Subcutaneous adipose tissue (tissue), 4 donors: ENCODE measurements around the gene COX7A2. TPM values are rescaled to one million over a fixed set of nuclear protein-coding genes. Genes with fewer than 3 reads are reported as not detected.

Source experiments
- total RNA-seq, 4 donors: library from RNA; depleted of rRNA; stranded (reverse); fragments of >200 nt; gene quantifications; one replicate each; pipeline ENCODE4 v1.1.0, GENCODE V29; 2016
- TF ChIP-seq, protein P1 (sequence below): fragments of 450-650 bp; IDR thresholded peaks from one replicate; pipeline ENCODE4 v1.5.1; 2016; ENCODE audit warnings: low read depth, mild to moderate bottlenecking, control low read depth, antibody characterized with exemption, moderate library complexity

The COX7A2 gene
- total RNA-seq, 4 donors from 2014 or later, result 185 to 343 (median 263) TPM

DNA sequence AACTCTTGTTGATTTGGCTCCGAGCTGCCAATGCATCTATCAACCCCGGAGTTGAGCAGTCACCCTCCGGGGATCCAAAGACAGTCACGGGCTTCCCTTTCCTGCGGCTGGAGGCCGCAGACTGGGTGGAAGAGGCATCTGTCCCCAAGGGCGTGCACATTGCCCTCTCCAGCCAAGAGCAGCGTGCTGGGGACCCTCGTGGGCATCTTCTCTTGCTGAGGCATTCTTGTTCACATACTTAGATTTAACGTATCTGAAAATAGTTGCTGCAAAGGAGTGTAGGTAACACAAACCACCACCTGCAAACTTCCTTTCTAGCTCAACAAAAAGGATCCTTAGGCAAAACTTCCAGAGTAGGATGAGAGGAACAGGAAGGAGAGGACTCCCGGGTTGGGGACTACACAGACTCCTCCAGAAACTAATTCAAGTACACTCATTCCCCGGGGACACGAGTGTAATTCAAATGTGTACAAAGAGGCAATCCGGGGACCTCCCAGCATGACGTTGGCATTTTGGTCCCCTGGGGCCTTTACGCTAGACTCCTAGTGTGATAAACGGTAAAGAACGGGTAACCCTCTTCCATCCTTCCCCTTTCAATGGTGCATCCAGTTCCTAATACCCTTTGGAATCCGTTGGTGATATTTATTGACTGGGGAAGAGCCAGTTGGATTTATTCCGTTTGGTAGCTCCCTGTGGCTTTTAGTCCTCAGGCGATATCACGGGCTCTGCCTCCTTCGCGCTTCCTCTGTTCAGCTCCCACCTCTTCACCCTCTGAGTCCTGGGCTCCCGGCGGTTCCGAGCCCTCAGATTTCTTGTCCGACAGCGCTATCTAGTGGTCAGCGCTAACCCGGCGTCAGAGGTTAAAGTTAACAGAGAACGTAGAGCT is 35.1 kb downstream of the COX7A2 start:
- TF ChIP-seq, protein P1, sequence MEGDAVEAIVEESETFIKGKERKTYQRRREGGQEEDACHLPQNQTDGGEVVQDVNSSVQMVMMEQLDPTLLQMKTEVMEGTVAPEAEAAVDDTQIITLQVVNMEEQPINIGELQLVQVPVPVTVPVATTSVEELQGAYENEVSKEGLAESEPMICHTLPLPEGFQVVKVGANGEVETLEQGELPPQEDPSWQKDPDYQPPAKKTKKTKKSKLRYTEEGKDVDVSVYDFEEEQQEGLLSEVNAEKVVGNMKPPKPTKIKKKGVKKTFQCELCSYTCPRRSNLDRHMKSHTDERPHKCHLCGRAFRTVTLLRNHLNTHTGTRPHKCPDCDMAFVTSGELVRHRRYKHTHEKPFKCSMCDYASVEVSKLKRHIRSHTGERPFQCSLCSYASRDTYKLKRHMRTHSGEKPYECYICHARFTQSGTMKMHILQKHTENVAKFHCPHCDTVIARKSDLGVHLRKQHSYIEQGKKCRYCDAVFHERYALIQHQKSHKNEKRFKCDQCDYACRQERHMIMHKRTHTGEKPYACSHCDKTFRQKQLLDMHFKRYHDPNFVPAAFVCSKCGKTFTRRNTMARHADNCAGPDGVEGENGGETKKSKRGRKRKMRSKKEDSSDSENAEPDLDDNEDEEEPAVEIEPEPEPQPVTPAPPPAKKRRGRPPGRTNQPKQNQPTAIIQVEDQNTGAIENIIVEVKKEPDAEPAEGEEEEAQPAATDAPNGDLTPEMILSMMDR, result no peak

DNA sequence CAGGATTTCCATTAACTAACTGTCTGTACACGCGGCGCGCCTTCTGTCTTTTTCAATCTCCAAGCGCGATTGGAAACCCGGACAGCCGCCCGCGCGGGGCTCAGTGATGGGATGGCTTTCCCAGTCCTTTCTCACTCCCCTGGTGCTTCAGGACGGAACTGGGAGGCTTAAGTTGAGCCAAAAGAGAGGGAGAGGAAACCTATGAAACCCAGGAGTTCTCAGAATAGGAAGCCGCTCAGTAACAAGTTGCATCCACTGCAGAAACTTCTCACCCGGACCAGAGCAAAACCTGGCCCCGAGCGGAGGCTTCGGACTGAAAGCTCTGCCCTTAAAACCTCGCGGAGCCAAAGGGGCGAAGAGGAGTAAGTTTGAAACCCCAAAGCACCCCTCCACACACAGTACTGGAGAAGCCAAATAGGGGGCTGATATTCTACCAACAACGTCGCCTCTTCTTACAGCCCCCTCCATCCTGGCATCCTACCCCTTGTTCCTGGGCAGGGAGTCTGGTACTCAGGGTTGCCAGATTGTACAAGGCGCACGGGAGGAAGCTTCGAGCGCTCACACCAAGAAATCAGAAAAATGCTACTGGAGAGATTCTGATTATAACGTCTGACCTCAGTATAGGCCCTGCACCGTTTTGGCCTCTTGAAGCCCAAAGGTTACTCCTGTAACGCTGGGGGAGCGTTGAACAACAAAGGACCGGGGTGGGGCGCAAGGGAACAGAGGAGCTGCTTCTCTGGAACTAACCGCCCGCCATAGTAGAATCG is 36.8 kb downstream of the COX7A2 start:
- TF ChIP-seq, protein P1, result no peak

DNA sequence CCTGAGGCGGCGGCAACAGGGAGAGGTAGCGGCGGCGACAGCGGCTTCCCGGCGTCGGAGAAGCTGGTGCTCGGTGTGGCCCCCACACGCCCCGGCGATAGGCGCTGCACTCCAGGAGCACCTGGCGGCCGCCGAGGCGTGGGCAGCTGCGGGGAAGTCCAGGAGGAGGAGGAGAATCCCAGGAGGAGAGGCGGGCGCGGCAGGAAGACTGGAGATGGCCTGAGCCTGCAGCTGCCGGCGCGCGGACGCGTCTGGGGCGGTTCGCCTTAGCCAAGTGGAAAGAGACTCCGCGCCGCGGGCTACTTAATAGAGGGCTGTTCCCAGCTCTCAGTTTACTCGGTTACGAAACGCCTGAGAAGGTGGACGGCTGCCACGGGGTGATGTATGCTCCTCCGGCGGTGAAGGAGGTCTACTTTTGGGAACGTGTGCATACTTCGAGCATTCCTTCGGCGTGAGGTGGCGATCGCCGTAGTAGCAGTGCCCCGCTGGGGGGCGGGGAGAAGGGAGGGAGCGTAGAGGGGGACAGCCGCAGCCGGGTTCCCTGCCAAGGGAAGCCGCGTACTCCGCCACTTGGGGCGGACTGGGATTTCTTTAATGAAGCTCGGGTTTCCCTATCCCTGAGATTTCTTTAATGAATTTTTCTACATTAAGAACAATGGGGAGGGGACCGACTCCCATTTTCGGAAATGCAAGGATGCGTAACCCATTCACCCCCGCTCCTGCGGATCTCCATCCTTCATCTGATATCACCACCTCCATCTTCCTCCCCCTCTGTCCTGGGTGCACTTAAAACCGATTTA is 37.6 kb downstream of the COX7A2 start, which contains the start of gene COL12A1:
Gene COL12A1, minus strand, starts transcription at position 278 of the 800 bp plus-strand sequence. CDS start 3,261 bp downstream, outside the sequence.
- TF ChIP-seq, protein P1, result no peak

DNA sequence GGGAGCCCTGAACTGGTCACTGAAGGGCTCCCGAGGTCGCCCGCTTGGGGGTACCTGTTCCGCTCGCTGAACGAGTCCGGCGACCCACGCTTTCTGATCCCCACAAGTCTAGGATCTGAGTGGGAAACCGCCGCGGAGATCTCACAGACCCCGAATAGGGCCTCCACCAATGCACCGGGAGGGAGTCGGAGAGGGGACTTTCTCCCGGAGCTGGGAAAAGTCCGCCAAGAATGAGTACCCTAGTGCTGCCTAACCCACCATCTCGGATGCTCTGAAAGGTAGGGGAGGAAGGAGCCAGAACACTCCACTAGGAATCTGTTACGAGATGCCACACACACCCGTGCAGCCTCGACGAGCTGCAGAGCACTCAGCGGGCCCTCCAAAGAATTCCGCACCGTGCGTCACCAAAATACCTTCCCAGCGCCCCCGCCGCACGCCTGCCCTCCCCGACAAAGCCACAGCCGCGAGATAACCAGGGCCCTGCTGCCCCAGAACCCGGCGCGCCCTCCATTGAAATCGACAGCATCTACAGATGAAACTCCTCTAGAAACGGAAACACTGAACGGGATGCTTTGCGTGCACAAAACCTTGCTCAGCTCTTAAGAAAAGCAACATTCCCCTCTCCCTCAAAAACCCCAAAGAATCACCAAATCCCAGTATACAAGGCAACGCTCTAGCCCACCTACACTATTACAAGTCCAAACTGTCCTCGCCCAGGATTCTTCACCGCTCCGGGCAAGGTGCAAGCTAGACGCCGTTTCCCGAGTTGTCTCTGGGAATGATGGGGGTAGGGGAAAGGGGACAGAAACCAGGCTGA is 38.4 kb downstream of the COX7A2 start:
- TF ChIP-seq, protein P1, result no peak

DNA sequence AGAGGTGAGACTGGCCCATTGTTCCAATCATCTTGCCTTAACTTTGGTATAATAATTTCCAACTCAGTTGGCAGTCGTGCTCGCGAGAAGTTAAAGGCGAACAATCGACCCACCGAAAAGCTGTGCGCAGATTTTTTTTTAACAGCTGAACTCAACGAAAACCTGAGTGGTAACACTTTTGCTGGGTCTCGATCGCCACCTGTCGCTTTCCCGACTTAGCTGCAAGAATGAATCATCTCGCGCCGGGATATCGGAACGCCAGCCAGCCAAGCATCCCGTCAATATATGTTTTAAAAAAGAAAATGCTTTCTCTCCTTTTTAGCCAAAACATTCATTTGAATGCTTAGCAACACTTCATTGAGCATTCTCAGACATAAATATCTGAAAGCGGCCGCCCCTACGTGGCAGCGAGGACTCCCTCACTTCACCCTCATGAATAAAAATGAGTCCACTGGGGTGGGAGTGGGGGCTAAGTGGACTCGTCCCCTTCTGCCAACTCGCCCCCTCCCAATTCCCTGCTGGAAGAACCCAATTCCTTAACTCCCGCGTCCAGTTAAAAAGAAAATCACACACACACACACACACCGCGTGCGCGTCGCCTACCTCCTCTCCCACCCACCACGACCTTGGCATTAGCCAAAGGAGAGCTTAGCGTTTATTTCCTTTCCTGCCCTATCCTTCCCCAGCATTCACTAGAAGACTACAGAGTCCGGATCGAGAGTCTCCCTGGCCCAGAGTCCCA is 39.2 kb downstream of the COX7A2 start:
- TF ChIP-seq, protein P1, result no peak

DNA sequence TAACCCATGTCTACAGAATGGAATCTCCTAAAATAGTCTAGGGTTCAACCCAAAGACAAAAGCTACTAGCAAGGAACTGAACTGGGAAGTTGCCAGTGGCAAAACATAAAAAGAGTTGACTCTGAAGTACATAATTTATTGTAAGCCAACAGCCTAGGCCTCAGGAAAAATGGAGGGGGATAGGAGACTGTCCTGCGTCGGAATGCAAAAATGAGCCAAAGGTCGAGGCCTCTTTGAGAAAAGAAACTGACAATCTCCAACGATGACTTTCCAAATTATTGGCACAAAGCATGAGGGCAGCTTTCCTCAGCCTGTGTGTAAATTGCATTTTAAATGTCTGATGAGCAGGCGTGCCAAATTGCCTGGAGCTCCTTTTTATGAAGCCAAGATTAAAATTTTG is 39.9 kb downstream of the COX7A2 start:
- TF ChIP-seq, protein P1, result no peak
